PC-9 (cell line): ENCODE data around the gene AGAP1. TPM values are rescaled to one million over a fixed set of nuclear protein-coding genes. Genes with fewer than 3 reads are reported as not detected.
A peak's percentile ranks its signal among the peaks of the same experiment; 100 is the strongest.

Source experiments
- BruUV-seq: library from RNA; stranded (reverse); fragments of 400-500 nt; replicated peaks from 2 replicates; lab custom pipeline; 2021; lab: Mats Ljungman, UMichigan
- CTCF ChIA-PET: fragments of 300-600 bp; sonication (Branson Sonifier 250); formaldehyde crosslinking; loops from one replicate; lab custom pipeline; 2022; ENCODE audit warnings: antibody characterized with exemption; lab: Charles Lee
- POLR2A ChIA-PET: fragments of 300-600 bp; sonication (Branson Sonifier 250); formaldehyde crosslinking; loops from one replicate; lab custom pipeline; 2022; ENCODE audit warnings: antibody characterized with exemption; ENCODE audit not compliant: unreplicated experiment; lab: Charles Lee
- DNase-seq, 2 experiments: peaks; one replicate each; pipeline versions ENCODE4 v3.0.0 to v3.0.0-alpha.2; 2015 to 2022; ENCODE audit warnings: mixed read lengths in 1 of 2
- H2AFZ ChIP-seq: fragments of 200-600 bp; sonication (generic); 2 replicates; pipeline ENCODE4 v1.8.1; 2017; ENCODE audit warnings: antibody characterized with exemption
- H3F3A ChIP-seq: fragments of 200-600 bp; sonication (generic); 2 replicates; pipeline ENCODE4 v1.8.1; 2017; ENCODE audit warnings: antibody characterized with exemption, mild to moderate bottlenecking, low read depth; ENCODE audit not compliant: insufficient read depth
- H3K27ac ChIP-seq: fragments of 200-600 bp; sonication (generic); 2 replicates; pipeline ENCODE4 v1.6.1; 2016; ENCODE audit warnings: mixed run types
- H3K27me3 ChIP-seq: fragments of 200-600 bp; sonication (generic); 2 replicates; pipeline ENCODE4 v1.6.1; 2016; ENCODE audit warnings: low read depth, mixed run types; ENCODE audit not compliant: insufficient read depth
- H3K36me3 ChIP-seq: fragments of 200-600 bp; sonication (generic); 2 replicates; pipeline ENCODE4 v1.6.1; 2016; ENCODE audit warnings: low read depth, mixed run types
- H3K4me1 ChIP-seq: fragments of 200-600 bp; sonication (generic); replicated peaks from 2 replicates; pipeline ENCODE4 v1.6.1; 2016; ENCODE audit warnings: mixed run types; ENCODE audit not compliant: insufficient read depth
- H3K4me2 ChIP-seq: fragments of 200-600 bp; sonication (generic); 2 replicates; pipeline ENCODE4 v1.6.1; 2017; ENCODE audit warnings: mixed run types
- H3K4me3 ChIP-seq: fragments of 200-600 bp; sonication (generic); 2 replicates; pipeline ENCODE4 v1.6.1; 2016; ENCODE audit warnings: mixed run types
- H3K79me2 ChIP-seq: fragments of 200-600 bp; sonication (generic); 2 replicates; pipeline ENCODE4 v1.6.1; 2017; ENCODE audit warnings: low read depth, mixed run types
- H3K9me2 ChIP-seq: fragments of 200-600 bp; sonication (generic); 2 replicates; pipeline ENCODE4 v1.8.1; 2017; ENCODE audit warnings: mild to moderate bottlenecking; ENCODE audit not compliant: insufficient read depth
- H3K9me3 ChIP-seq: fragments of 200-600 bp; sonication (generic); 2 replicates; pipeline ENCODE4 v1.8.1; 2016; ENCODE audit warnings: low read depth; ENCODE audit not compliant: insufficient read depth
- H4K20me1 ChIP-seq: fragments of 200-600 bp; sonication (generic); 2 replicates; pipeline ENCODE4 v1.8.1; 2017; ENCODE audit not compliant: insufficient read depth
- EZH2 ChIP-seq: fragments of 200-600 bp; sonication (generic); IDR thresholded peaks from 2 replicates; pipeline ENCODE4 v1.8.0; 2017; ENCODE audit warnings: antibody characterized with exemption, low read depth
- intact Hi-C: fragments of 100-400 bp; cut with micrococcal nuclease; formaldehyde crosslinking; loops from one replicate; pipeline ENCODE4 v1.10.0; 2022; ENCODE audit not compliant: unreplicated experiment
- total RNA-seq: library from RNA; stranded (reverse); gene quantifications from 2 replicates; pipeline ENCODE4 v1.2.3, GENCODE V29; 2021
- TF ChIP-seq, protein P1 (sequence below): fragments of 200-600 bp; sonication (generic); conservative IDR thresholded peaks from 2 replicates; pipeline ENCODE4 v1.6.1; 2017; ENCODE audit warnings: mixed run types, antibody characterized with exemption, mild to moderate bottlenecking, moderate library complexity

AGAP1 gene
- total RNA-seq, 1 experiment from 2014 or later, result 91.4 TPM

DNA sequence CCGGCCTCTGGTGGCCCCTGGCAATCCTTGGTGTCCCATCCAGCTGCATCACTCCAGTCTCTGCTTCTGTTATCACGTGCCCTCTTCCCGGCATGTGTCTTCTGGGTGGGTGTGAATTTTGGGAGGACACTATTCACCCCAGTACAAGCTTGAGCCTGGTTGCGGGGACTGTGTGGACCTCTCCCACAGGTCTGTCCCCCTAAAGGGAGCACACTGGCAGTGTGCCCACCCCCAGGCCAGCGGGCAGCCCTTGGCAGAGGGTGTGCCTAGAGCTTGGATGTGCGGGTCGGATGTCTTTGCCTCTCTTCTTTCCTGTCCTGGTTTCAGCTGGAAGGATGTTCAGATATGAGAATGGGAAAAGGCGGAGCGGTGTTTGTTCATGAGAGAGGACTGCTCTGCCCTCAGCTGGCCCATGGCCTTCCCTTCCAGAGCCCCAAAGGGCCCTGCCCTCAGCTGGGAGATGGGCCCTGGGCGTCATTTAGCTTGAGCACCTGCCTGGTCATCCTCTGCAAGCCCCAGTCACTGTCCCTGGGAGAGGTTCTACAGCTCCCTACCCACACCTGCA lies 73.2 kb downstream of the AGAP1 start:
- intact Hi-C loops, result no loop called here
- Histone ChIP-seq H3K27ac (no peak overlapping the region), H3K4me1 (peaks cover 37% of the 10 kb centered on the region), H3K36me3 (peaks cover 9% of the 10 kb centered on the region; the same call in 1 of the 2 replicates), H3K9me2 (no peaks in the 10 kb centered on the region), H3K4me3 (no peak overlapping the region), H3K27me3 (no peaks in the 10 kb centered on the region), H3K9me3 (no peaks in the 10 kb centered on the region), H3K79me2 (peaks cover 91% of the 10 kb centered on the region), H3K4me2 (no peak overlapping the region), H3F3A (peaks cover 36% of the 10 kb centered on the region), H4K20me1 (peaks cover 35% of the 10 kb centered on the region), H2AFZ (no peak overlapping the region)
- BruUV-seq, result no TSS peak
- ChIA-PET POLR2A (interaction anchor here (0.6 kb wide), 1 partner anchor 1872 kb away, joined by 4 read pairs; no protein-coding TSS in a partner anchor), CTCF (no interaction called here)
- DNase-seq, result no peak
- no peak for TF ChIP-seq EZH2
- TF ChIP-seq, protein P1, sequence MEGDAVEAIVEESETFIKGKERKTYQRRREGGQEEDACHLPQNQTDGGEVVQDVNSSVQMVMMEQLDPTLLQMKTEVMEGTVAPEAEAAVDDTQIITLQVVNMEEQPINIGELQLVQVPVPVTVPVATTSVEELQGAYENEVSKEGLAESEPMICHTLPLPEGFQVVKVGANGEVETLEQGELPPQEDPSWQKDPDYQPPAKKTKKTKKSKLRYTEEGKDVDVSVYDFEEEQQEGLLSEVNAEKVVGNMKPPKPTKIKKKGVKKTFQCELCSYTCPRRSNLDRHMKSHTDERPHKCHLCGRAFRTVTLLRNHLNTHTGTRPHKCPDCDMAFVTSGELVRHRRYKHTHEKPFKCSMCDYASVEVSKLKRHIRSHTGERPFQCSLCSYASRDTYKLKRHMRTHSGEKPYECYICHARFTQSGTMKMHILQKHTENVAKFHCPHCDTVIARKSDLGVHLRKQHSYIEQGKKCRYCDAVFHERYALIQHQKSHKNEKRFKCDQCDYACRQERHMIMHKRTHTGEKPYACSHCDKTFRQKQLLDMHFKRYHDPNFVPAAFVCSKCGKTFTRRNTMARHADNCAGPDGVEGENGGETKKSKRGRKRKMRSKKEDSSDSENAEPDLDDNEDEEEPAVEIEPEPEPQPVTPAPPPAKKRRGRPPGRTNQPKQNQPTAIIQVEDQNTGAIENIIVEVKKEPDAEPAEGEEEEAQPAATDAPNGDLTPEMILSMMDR, result no peak

DNA sequence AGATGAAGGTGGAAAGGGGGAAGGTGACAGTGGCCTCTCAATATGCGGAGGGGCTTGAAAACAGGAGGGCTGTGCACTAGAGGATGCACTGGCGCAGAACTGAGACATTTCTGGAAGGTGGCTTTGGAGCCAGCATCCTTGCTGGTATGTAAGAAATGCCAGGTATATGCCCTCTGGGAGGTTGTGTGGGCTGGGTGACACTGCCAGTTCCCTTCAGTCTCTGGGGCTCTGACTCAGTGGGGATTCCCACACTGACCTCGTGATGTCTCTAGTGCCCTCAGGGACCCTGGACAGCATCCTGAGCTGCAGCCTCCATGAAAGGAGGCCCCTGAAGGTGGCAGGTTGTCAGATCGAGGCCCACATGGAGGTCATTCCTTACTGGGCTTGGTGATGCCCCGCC lies 74.0 kb downstream of the AGAP1 start:
- TF ChIP-seq, protein P1, result no peak
- no peak for TF ChIP-seq EZH2

DNA sequence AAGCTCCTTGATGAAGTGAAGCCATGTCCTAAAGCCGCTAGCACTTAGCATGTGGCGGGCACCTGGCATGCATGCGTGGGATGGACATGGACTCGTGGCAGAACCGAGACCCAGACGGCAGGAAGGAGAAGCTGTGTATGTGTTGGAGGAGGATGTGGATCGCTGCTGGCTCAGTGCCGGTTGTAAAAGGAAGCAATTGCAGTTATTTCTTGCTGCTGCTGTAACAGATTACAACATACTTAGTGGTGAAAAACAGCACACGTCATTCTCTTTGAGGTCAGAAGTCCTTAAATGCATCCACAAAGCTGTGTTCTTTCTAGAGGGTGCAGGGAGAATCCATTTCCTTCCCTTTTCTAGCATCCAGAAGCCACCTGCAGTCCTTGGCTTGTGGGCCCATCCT lies 74.6 kb downstream of the AGAP1 start:
- CTCF ChIA-PET, result no interaction called here
- H3K27me3 ChIP-seq, result no peaks in the 10 kb centered on the region
- peaks cover 21% of the 10 kb centered on the region for H4K20me1 ChIP-seq
- no peak for TF ChIP-seq EZH2
- TF ChIP-seq, protein P1, result no peak
- no TSS peak for BruUV-seq
- peaks cover 91% of the 10 kb centered on the region for H3K79me2 ChIP-seq
- intact Hi-C loops, result no loop called here
- H3F3A ChIP-seq, result peaks cover 36% of the 10 kb centered on the region
- no peak overlapping the region for H3K4me2 ChIP-seq
- H3K4me3 ChIP-seq, result no peak overlapping the region
- H3K9me2 ChIP-seq, result no peaks in the 10 kb centered on the region
- peak overlapping the region; percentile 66 for H3K27ac ChIP-seq
- peak in 1 of 2 experiments; percentile 50 for DNase-seq
- no peak overlapping the region for H2AFZ ChIP-seq
- peaks cover 37% of the 10 kb centered on the region for H3K4me1 ChIP-seq
- POLR2A ChIA-PET, result interaction anchor here (0.6 kb wide), 1 partner anchor 92 kb away, joined by 6 read pairs; no protein-coding TSS in a partner anchor
- H3K9me3 ChIP-seq, result no peaks in the 10 kb centered on the region
- peaks cover 9% of the 10 kb centered on the region; the same call in 1 of the 2 replicates for H3K36me3 ChIP-seq

More for the DNA sequence above, 74.0 kb downstream of the AGAP1 start:
- H3K4me1 ChIP-seq, result peaks cover 37% of the 10 kb centered on the region
- H3K27me3 ChIP-seq, result no peaks in the 10 kb centered on the region
- peaks cover 91% of the 10 kb centered on the region for H3K79me2 ChIP-seq
- peaks cover 9% of the 10 kb centered on the region; the same call in 1 of the 2 replicates for H3K36me3 ChIP-seq
- POLR2A ChIA-PET, result interaction anchor here (0.6 kb wide), 1 partner anchor 92 kb away, joined by 6 read pairs; no protein-coding TSS in a partner anchor
- H3K9me3 ChIP-seq, result no peaks in the 10 kb centered on the region
- H3K9me2 ChIP-seq, result no peaks in the 10 kb centered on the region
- no peak overlapping the region for H3K4me2 ChIP-seq
- H4K20me1 ChIP-seq, result peaks cover 27% of the 10 kb centered on the region
- peak overlapping the region; percentile 66 for H3K27ac ChIP-seq
- CTCF ChIA-PET, result no interaction called here
- peaks cover 36% of the 10 kb centered on the region for H3F3A ChIP-seq
- intact Hi-C loops, result no loop called here
- no peak overlapping the region for H3K4me3 ChIP-seq
- no peak overlapping the region for H2AFZ ChIP-seq
- peak; percentile 44 to 81 for DNase-seq
- no TSS peak for BruUV-seq
